ENCODE data around the gene PTGR1. TPM values are rescaled to one million over a fixed set of nuclear protein-coding genes. Genes with fewer than 3 reads are reported as not detected.

PTGR1 gene
- total RNA-seq = 25.1 TPM

DNA sequence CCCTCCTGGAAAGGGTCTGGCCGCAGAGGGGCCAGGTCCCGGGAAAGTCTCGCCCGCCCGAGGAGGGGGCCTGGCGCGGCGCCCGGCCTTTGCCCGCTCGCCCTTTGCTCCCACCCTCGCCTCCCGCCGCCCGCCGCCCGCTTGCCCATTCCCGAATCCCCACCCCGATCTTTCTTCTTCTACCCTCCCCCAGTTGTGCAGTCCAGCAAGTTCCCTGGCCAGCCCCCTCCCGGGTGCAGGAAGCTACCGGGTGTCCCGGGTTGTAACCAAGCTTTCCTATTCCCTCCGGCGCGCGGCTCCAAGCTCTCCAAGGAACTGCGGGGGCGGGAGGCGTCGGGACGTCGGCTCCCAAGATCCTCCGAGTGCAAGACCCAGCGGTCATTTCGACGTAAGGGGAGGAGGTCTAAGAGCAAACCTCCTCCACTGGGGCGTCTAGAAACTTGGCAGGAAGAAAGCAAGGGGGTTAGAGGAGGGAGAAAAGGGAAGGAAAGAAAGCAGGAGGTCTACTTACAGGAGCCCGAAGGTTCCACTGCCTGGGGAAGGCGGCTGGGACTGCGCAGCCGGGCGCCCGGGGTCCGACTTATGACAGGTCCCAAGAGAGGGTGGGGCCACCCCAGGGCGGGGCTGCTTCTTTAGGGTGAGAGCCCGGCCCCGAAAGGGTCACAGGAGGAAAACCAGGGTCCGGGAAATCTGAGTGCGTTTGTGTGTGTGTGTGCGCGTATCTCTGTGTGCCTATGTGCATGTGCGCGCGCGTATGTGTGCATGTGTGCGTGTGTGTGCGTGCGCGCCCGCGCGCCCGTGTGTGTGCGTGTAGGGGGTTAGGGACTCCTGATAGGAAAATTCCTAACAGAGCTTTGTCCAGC is at the start of gene PTGR1:
PTGR1 (minus strand) TSS at position 556 of the 863 bp plus-strand sequence. CDS start 2,225 bp downstream, outside the sequence.

DNA sequence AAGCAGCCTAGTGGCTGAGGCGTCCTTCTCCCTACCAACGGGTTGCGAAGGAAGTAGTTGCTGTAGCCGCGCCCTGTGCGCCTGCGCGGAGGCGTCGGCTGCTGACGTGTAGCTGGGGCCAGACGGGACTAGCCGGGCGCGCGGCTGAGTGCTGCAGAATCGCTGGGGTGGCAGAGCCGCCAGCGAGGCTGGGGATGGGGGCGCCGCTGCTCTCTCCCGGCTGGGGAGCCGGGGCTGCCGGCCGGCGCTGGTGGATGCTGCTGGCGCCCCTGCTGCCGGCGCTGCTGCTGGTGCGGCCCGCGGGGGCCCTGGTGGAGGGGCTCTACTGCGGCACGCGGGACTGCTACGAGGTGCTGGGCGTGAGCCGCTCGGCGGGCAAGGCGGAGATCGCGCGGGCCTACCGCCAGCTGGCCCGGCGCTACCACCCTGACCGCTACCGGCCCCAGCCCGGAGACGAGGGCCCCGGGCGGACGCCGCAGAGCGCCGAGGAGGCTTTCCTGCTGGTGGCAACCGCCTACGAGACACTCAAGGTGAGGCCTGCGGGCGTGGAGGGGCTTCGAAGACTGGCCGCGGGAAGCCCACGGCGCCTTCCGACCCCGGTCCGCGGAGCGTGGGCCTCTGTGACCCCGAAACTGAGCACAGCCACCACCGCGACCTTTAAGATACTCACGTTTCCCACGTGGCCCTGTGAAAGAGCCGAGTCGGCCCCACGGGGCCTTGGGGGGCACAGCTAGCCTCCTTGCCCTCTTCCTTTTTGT is 31.9 kb upstream of the PTGR1 start, which contains the start of gene DNAJC25:
DNAJC25 (plus strand) TSS at position 121 of the 758 bp plus-strand sequence; CDS start at position 195, 74 bp downstream.

GRCh38 chr9:111525056-111525977 is 74.1 kb downstream of the PTGR1 start, which contains the start of gene ZNF483:
TSS of gene ZNF483 (plus strand) at chr9:111525179. CDS start at chr9:111527396, 2,217 bp downstream.

Other genes with a start within 250 kb of the PTGR1 start
- gene ECPAS, start 115.3 kb downstream of the PTGR1 start, total RNA-seq = 125 TPM
- gene ZNF483, start 74.5 kb downstream of the PTGR1 start, total RNA-seq = 65.7 TPM
- gene DNAJC25, start 31.7 kb upstream of the PTGR1 start, total RNA-seq = 8.1 TPM
- 34.1 TPM for gene GNG10, start 62.0 kb upstream of the PTGR1 start, total RNA-seq
- gene SHOC1, start 195.3 kb upstream of the PTGR1 start, total RNA-seq = not detected

Measured in diencephalon (tissue), 1 donor.